Measurements from ENCODE around the gene POLR3H.

- TF ChIP-seq CTCF (optimal IDR thresholded peaks at IDR 0.05 in 1 of 3, IDR thresholded peaks at IDR 0.05 in 1 of 3, conservative IDR thresholded peaks at IDR 0.05 in 1 of 3; ENCODE audit: extremely low read depth in 1 of 3, insufficient read depth in 2 of 3, low read length in 3 of 3) (no peak), EZH2 (IDR thresholded peaks at IDR 0.05; ENCODE audit: low read length) (no peak)
Measured at GRCh38 chr22:41481925-41482318, 62.3 kb downstream of the POLR3H start.
